Dedifferentiated amniotic fluid mesenchymal stem cell (primary cell): Measurements from ENCODE around the gene NT5DC1.

Experiments used
- DNase-seq: peaks from one replicate; pipeline ENCODE4 v3.0.0-alpha.2; 2016; ENCODE audit errors: extremely low spot score

The NT5DC1 gene

GRCh38 chr6:116136933-116137340 is 36.3 kb downstream of the NT5DC1 start:
- DNase-seq: no peak

GRCh38 chr6:116139917-116140316 is 39.3 kb downstream of the NT5DC1 start:
- no peak for DNase-seq

GRCh38 chr6:116144605-116145004 is 44.0 kb downstream of the NT5DC1 start:
- DNase-seq: peak; percentile 57

GRCh38 chr6:116145803-116146675 is 45.4 kb downstream of the NT5DC1 start:
- DNase-seq: no peak

GRCh38 chr6:116152620-116153019 is 52.0 kb downstream of the NT5DC1 start:
- no peak for DNase-seq

GRCh38 chr6:116154887-116155286 is 54.2 kb downstream of the NT5DC1 start:
- no peak for DNase-seq

GRCh38 chr6:116156405-116157326 is 56.0 kb downstream of the NT5DC1 start:
- no peak for DNase-seq

GRCh38 chr6:116157391-116157790 is 56.7 kb downstream of the NT5DC1 start:
- peak; percentile 31 for DNase-seq

- DNase-seq: no peak
Observed at GRCh38 chr6:116158641-116159040, 58.0 kb downstream of the NT5DC1 start.

GRCh38 chr6:116159782-116160524 is 59.3 kb downstream of the NT5DC1 start:
- no peak for DNase-seq

- no peak for DNase-seq
Observed at GRCh38 chr6:116165596-116165995, 64.9 kb downstream of the NT5DC1 start.

- no peak for DNase-seq
Observed at GRCh38 chr6:116166369-116166768, 65.7 kb downstream of the NT5DC1 start.

- no peak for DNase-seq
Observed at GRCh38 chr6:116168148-116168547, 67.5 kb downstream of the NT5DC1 start.

- no peak for DNase-seq
Observed at GRCh38 chr6:116169880-116170279, 69.2 kb downstream of the NT5DC1 start.

GRCh38 chr6:116170358-116171057 is 69.9 kb downstream of the NT5DC1 start:
- DNase-seq: no peak

- no peak for DNase-seq
Observed at GRCh38 chr6:116173928-116174327, 73.3 kb downstream of the NT5DC1 start.

GRCh38 chr6:116175344-116175743 is 74.7 kb downstream of the NT5DC1 start:
- DNase-seq: no peak

GRCh38 chr6:116176596-116176995 is 75.9 kb downstream of the NT5DC1 start:
- no peak for DNase-seq

GRCh38 chr6:116180375-116180774 is 79.7 kb downstream of the NT5DC1 start:
- no peak for DNase-seq

- DNase-seq: no peak
Observed at GRCh38 chr6:116189472-116189871, 88.8 kb downstream of the NT5DC1 start.

- DNase-seq: no peak
Observed at GRCh38 chr6:116190550-116190949, 89.9 kb downstream of the NT5DC1 start.
